Femur (tissue), 1 donor: ENCODE measurements around the gene LRRC40.
"Not testable (repeated sequence)": the region's sequence is repeated elsewhere in the genome, so short reads cannot be mapped to it uniquely, and the experiment has no call there.

Experiments used
- DNase-seq: peaks from one replicate; pipeline ENCODE4 v3.0.0-alpha.2; 2017

LRRC40 gene

DNA sequence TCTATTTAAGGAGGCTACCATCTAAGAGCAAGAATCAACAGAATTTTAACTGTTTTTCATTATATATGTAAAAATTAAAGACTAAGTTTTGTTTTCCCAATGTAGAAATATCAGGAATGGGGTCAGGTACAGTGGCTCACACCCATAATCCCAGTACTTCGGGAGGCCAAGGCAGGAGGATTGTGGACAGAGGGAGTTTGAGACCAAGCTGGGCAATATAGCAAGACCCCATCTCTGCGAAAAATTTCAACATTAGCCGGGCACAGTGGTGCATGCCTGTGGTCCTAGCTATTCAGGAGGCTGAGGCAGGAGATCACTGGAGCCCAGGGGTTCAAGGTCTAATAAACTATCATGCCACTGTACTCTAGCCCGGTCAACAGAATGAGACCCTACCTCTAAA lies 5.3 kb downstream of the LRRC40 start:
- no peak for DNase-seq

GRCh38 chr1:70196333-70196732 lies 9.0 kb downstream of the LRRC40 start:
- no peak for DNase-seq

DNA sequence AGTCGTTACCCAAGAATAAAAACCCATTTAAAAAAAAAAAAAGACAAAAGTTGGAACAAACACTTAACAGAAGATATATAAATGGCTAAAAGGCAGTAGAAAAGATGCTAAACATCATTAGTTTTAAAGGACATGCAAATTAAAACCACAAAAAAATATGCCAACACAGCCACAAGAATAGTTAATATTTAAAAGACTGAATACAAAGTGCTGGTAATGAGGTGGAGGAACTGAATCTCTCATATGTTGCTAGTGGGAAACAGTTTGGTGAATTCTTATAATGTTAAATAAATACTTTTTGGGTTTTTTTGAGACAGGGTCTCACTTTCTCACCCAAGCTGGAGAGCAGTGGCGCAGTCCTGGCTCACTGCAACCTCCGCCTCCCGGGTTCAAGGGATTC lies 10.0 kb downstream of the LRRC40 start:
- no peak for DNase-seq

GRCh38 chr1:70194601-70195000 lies 10.8 kb downstream of the LRRC40 start:
- no peak for DNase-seq

- not testable (repeated sequence) for DNase-seq
Measured at GRCh38 chr1:70192446-70192845, 12.9 kb downstream of the LRRC40 start.

DNA sequence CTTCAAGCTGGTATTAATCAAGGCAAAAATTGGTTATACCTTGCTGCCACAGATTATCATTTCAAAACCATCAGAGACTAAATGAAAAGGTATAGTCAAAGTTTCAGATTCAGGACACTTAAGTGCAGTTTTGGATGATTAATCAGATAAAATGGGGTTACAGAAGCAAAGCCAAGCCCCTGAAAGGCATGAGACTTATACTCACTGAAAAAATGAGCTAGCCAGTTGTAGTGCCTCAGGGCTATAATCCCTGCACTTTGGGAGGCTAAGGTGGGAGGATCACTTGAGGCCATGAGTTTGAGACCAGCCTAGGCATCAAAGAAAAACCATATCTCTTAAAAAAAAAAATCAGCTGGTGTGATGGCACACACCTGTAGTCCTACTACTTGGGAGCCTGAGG lies 15.2 kb downstream of the LRRC40 start:
- DNase-seq = no peak

DNA sequence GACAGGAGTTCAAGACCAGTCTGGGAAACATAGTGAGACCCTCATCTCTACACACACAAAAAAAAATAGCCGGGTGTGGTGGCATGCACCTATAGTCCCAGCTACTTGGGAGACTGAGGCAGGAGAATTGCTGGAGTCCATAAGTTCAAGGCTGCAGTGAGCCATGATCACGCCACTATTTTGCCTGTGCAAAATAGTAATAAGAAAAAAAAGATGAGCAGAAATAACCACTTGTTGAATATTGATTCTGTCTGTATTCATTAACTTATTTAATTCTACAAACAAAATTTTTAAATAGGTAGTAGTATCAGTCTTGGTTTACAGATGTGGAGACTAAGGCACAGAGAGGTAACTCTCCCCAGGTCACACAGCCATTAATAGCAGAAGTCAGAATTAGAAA lies 16.9 kb downstream of the LRRC40 start:
- no peak for DNase-seq

DNA sequence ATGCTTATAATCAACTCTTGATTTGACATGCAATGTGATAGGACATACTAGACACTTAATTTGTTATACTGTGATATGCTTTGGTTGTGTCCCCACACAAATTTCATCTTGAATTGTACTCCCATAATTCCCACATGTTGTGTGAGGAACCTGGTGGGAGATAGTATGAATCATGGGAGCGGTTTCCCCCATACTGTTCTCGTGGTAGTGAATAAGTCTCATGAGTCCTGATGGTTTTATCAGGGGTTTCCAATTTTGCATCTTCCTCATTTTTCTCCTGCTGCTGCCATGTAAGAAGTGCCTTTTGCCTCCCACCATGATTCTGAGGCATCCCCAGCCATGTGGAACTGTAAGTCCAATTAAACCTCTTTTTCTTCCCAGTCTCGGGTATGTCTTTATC lies 20.2 kb downstream of the LRRC40 start:
- DNase-seq = not testable (repeated sequence)

DNA sequence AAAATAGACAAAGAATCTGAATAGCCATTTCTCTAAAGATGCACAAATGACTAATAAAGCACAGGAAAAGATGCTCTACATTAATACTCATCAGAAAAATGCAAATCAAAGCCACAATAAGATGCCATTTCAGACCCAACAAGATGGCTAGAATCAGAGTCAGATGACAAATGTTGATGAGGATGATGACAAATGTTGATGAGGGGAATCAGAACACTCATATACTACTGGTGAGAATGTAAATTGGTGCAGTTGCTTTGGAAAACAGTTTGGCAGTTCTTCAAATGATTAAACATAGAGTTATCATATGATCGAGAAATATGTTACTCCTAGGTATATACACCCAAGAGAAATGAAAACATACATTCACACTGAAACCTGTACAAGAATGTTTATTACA lies 33.9 kb downstream of the LRRC40 start:
- DNase-seq = no peak

GRCh38 chr1:70169018-70169839 lies 36.1 kb downstream of the LRRC40 start:
- no peak for DNase-seq

DNA sequence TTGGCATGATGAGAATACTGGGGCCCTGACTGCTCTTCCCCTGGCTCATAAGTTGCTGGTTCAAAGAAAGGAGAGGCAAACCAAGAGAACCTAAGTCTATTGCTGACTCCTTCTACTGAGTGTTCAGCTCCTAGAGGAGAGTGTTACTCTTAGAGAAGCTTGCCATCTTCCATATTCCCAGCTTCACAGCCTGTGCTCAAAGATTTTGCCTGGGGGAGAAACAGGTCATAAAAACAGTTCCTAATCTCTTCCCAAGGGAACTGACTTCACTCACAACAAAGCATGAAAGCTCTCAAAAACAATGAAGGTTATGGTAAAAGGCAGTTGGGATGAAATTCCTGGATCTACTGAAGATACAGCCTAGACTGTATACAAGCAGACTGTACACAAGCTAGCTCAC lies 37.1 kb downstream of the LRRC40 start:
- no peak for DNase-seq

GRCh38 chr1:70164350-70164749 lies 41.0 kb downstream of the LRRC40 start:
- no peak for DNase-seq

- no peak for DNase-seq
Measured at GRCh38 chr1:70156529-70157120, 48.8 kb downstream of the LRRC40 start.

- DNase-seq = no peak
Measured at GRCh38 chr1:70153739-70154138, 51.6 kb downstream of the LRRC40 start.

GRCh38 chr1:70150444-70150843 lies 54.9 kb downstream of the LRRC40 start:
- no peak for DNase-seq

DNA sequence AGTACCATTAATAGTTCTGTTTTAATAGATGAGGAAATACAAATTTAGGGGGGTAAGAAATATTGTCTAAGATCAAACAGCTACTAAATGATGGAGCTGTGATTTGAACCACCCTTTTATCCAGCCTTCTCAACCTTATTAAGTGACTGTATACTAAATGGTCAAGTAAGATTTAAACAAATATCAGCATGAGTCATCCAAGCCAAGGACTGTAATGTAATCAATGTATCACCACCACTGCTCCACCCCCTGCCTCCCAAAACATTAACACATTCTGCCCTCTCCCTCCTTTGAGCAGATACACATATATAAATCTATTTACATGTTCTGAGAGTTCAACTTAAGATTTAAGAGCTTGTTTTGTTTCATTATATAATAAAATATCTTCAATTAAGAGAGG lies 58.9 kb downstream of the LRRC40 start:
- DNase-seq = no peak

DNA sequence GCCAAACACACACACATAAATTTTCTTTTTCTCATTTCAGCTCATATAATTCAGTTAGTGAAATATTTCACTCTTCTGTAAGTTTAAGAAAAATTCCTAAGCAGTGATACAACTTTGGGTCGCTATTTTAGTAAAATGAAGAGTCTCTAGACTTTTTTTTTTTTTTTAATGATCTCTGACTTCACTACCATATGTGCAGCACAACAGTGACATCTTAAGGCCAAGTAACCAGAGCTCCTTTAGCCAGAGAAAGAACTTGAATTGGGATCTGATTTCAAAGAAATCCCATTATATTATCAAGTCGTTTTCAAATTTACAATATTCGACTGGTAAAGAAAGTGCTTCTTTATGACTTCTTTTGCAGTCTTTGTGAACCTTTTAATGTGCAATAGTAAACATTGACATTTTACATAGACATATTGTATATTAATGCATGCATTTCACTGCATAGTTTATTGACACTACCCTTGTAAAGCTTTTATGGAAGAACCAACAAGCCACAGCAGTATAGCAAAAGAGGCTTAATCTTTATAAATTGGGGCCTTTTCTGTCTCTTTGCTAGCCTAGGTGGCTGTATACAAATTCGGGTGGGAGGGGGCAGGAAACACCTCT lies 62.2 kb downstream of the LRRC40 start:
- no peak for DNase-seq

GRCh38 chr1:70142075-70142474 lies 63.3 kb downstream of the LRRC40 start:
- no peak for DNase-seq

- no peak for DNase-seq
Measured at GRCh38 chr1:70140894-70141293, 64.5 kb downstream of the LRRC40 start.

DNA sequence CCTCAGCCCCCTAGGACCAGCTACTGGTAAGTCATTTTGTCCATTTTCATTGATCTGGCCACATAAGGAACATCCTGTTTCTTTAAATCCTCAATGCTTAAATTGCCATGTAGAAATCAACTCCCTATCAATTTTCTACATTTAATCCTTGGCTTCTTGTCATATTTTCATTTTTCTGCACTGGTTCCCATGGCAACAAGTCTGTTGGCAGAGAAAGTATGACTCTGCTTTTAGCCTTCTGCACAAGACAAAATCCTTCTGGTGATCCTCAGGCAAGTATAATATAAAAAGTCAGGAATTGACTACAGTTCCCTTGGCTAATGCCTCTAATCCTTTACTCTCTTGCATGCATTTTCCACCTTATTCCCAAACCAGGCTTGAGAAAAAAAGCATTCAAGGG lies 65.0 kb downstream of the LRRC40 start:
- DNase-seq = peak; percentile 79

- no peak for DNase-seq
Measured at GRCh38 chr1:70134148-70134547, 71.2 kb downstream of the LRRC40 start.

- DNase-seq = no peak
Measured at GRCh38 chr1:70117046-70117445, 88.3 kb downstream of the LRRC40 start.

DNA sequence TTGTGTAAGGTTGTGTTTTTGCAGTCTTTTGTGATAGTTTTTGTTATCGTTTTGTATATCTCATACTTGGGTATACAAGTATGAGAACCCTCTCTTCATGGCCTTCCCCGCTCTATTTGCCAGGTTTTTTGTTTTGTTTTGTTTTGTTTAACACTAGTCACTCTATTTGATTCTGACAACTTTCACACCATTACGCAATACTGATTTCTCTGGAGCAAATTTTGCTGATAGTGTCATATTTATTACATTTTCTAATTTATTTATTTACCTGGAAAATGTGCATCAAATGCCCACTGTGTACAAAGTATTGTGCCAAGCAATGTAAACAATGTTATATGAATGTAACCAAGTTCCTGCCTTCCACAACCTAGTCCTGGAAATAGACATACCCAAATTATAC lies 90.1 kb downstream of the LRRC40 start:
- no peak for DNase-seq

DNA sequence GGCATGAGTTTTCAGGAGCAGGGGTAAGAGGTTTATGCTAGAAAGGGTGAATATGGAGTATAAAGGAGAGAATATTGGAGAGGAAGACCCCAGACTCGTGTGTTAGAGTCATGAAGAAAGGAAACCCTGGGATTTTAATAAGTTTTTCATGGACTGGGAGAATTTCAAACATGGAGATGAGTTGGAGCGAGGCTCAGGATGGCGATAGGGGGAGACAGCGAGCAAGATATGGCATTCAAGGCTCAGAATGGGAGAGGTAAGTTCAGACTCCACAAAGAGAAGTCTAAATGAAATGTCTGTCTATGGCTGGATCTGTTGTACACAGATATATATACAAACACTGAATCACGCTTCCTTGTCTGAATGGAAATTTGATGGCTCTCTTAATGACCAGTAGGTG lies 92.5 kb downstream of the LRRC40 start:
- no peak for DNase-seq
